Adrenal gland (tissue), 12 donors: Measurements from ENCODE around the gene ZNF554. TPM values are rescaled to one million over a fixed set of nuclear protein-coding genes. Genes with fewer than 3 reads are reported as not detected.

ENCODE experiments used
- DNase-seq, 7 donors: peaks; one replicate each; pipeline ENCODE4 v3.0.0-alpha.2; 2019 to 2020
- H3K27ac ChIP-seq, 5 donors: fragments of 200-600 bp; sonication (generic) in 4 of 5; 1 replicate in 3 of 5; 2 replicates in 2 of 5; pipeline versions ENCODE4 v1.5.1 to v1.8.0; 2016 to 2020; ENCODE audit warnings: mild to moderate bottlenecking in 1 of 5
- H3K27me3 ChIP-seq: fragments of 200-600 bp; 2 replicates; pipeline ENCODE4 v1.8.0; 2021
- H3K36me3 ChIP-seq, 2 donors: fragments of 200-600 bp; replicated peaks in 1 of 2; 1 replicate in 1 of 2; 2 replicates in 1 of 2; pipeline versions ENCODE4 v1.5.1 to v1.8.0; 2018 to 2022
- H3K4me1 ChIP-seq, 2 donors: fragments of 200-600 bp; replicated peaks in 1 of 2; 1 replicate in 1 of 2; 2 replicates in 1 of 2; pipeline versions ENCODE4 v1.5.1 to v1.8.0; 2018 to 2021
- H3K4me3 ChIP-seq, 4 donors: fragments of 200-600 bp; sonication (generic) in 3 of 4; one replicate each; pipeline ENCODE4 v1.5.1; 2016 to 2018
- H3K9me3 ChIP-seq, 3 donors: fragments of 200-600 bp; sonication (generic) in 1 of 3; replicated peaks in 1 of 3; 1 replicate in 2 of 3; 2 replicates in 1 of 3; pipeline versions ENCODE4 v1.5.1 to v1.8.0; 2016 to 2021
- CTCF ChIP-seq, 6 experiments: fragments of 450-650 bp in 4 of 6; fragments of 200-600 bp in 2 of 6; sonication (generic) in 1 of 6; IDR thresholded peaks; 1 replicate in 5 of 6; 2 replicates in 1 of 6; pipeline versions ENCODE4 v1.5.1 to v1.8.0; 2016 to 2021; ENCODE audit warnings: antibody characterized with exemption in 6 of 6, mild to moderate bottlenecking in 2 of 6, moderate library complexity in 1 of 6
- POLR2A ChIP-seq, 2 donors: fragments of 450-650 bp; IDR thresholded peaks; one replicate each; pipeline ENCODE4 v1.6.1; 2017; ENCODE audit warnings: antibody characterized with exemption in 2 of 2, mild to moderate bottlenecking in 2 of 2, moderate library complexity in 1 of 2
- WGBS, 4 donors: extraction: QIAGEN DNeasy Blood & Tissue Kit in 2 of 4; methylation state at CpG; one replicate each; pipeline versions ENCODE4 v1.1.5 to v1.1.7; 2013 to 2017; 5-methylcytosine and 5-hydroxymethylcytosine counted together
- intact Hi-C, 2 donors: fragments of 100-400 bp; cut with DNase I; formaldehyde crosslinking; loops; one replicate each; pipeline versions ENCODE4 v1.14.1 to v1.15.0; 2022 to 2023
- polyA plus RNA-seq, 3 donors: library from polyadenylated mRNA; stranded (reverse); fragments of 200-250 nt in 2 of 3; fragments of 350-450 nt in 1 of 3; fragmentation: Illumina TruSeq in 1 of 3; extraction: RNeasy Lipid Tissue Mini Kit (QIAGEN cat#74804) in 1 of 3; gene quantifications; one replicate each; pipeline ENCODE4 v1.2.3, GENCODE V29; 2013 to 2014
- total RNA-seq, 9 donors: library from RNA; depleted of rRNA in 4 of 9; stranded (reverse); fragments of >200 nt in 4 of 9; fragments of 120-200 nt in 1 of 9; fragmentation: NEBNext Ultra II Directional in 1 of 9; extraction: Animal tissue kit (Norgen Biotek cat#: 25700) in 1 of 9; gene quantifications; one replicate each; pipeline versions ENCODE4 v1.1.0 to v1.2.4, GENCODE V29; 2013 to 2023
- donor health status: healthy with polysubstance abuse.
- donor health status: Bipolar disorder and iron deficiency.
- donor health status: DM: yes; HTN: yes; CAD: no.
- donor health status: DM: no; HTN: no; CAD: no.
- donor health status: DM: no; HTN: no; CAD: no.
- donor health status: DM: yes; HTN: yes; CAD: no.

ZNF554 gene
- total and polyA plus RNA-seq, 12 donors = 1.6 to 6.9 (median 3.9) TPM

GRCh38 chr19:2841855-2842574 lies 22.3 kb downstream of the ZNF554 start:
- H3K4me3 ChIP-seq = peak overlapping the region in 3 of 4 donors; percentile 69 to 93 (median 89)
- peaks cover 0 to 9% of the 10 kb centered on the region in 2 donors for H3K4me1 ChIP-seq
- H3K9me3 ChIP-seq = peaks cover 0 to 23% (median 0%) of the 10 kb centered on the region in 3 donors
- no peak for TF ChIP-seq CTCF (IDR thresholded peaks at IDR 0.05)
- no peak for TF ChIP-seq POLR2A (IDR thresholded peaks at IDR 0.05)
- no peaks in the 10 kb centered on the region for H3K27me3 ChIP-seq
- intact Hi-C loops = no loop called here
- H3K36me3 ChIP-seq = no peaks in the 10 kb centered on the region
- no peak for DNase-seq
- 4 to 30% (median 7%) methylated on average over 12 to 61 of the region's 62 CpGs for WGBS, 4 donors
- H3K27ac ChIP-seq = peak overlapping the region in 3 of 5 donors; percentile 56 to 87 (median 71)

GRCh38 chr19:2845107-2845506 lies 25.4 kb downstream of the ZNF554 start:
- no peak for DNase-seq
- TF ChIP-seq POLR2A (IDR thresholded peaks at IDR 0.05) (no peak), CTCF (IDR thresholded peaks at IDR 0.05) (no peak)
- H3K36me3 ChIP-seq = no peaks in the 10 kb centered on the region
- peaks cover 0 to 5% (median 0%) of the 10 kb centered on the region in 3 donors for H3K9me3 ChIP-seq
- 92 to 98% (median 95%) methylated on average over 2 of the region's 2 CpGs for WGBS, 4 donors
- peaks cover 0 to 9% of the 10 kb centered on the region in 2 donors for H3K4me1 ChIP-seq
- intact Hi-C loops = no loop called here
- H3K27me3 ChIP-seq = no peaks in the 10 kb centered on the region
- no peak overlapping the region for H3K4me3 ChIP-seq
- H3K27ac ChIP-seq = no peak overlapping the region

- Histone ChIP-seq H3K4me1 (peaks cover 0 to 9% of the 10 kb centered on the region in 2 donors), H3K9me3 (peaks cover 0 to 12% (median 0%) of the 10 kb centered on the region in 3 donors), H3K27me3 (no peaks in the 10 kb centered on the region), H3K36me3 (peaks cover 0 to 8% of the 10 kb centered on the region in 2 donors), H3K4me3 (no peak overlapping the region), H3K27ac (no peak overlapping the region)
- intact Hi-C loops = no loop called here
- TF ChIP-seq CTCF (IDR thresholded peaks at IDR 0.05) (no peak), POLR2A (IDR thresholded peaks at IDR 0.05) (no peak)
- DNase-seq = peak in 4 of 7 donors; percentile 45 to 58 (median 52)
- 66 to 81% (median 72%) methylated on average over 13 of the region's 13 CpGs for WGBS, 4 donors
These were observed 26.7 kb downstream of the ZNF554 start for GRCh38 chr19:2846180-2846894.

- intact Hi-C loops = no loop called here
- Histone ChIP-seq H3K4me1 (peaks cover 0 to 2% of the 10 kb centered on the region in 2 donors), H3K9me3 (peaks cover 0 to 23% (median 0%) of the 10 kb centered on the region in 3 donors), H3K27me3 (no peaks in the 10 kb centered on the region), H3K27ac (no peak overlapping the region), H3K4me3 (no peak overlapping the region), H3K36me3 (peaks cover 0 to 19% of the 10 kb centered on the region in 2 donors)
- no peak for DNase-seq
- TF ChIP-seq POLR2A (IDR thresholded peaks at IDR 0.05) = no peak
- WGBS, 4 donors = 97 to 100% (median 99%) methylated on average over 3 of the region's 3 CpGs
These were observed 27.8 kb downstream of the ZNF554 start for GRCh38 chr19:2847507-2847906.
